Inflammatory macrophage treated with lipopolysaccharide for 1 hour (primary cell): ENCODE data around the gene DYNLT1.
"Not testable (repeated sequence)": the region's sequence is repeated elsewhere in the genome, so short reads cannot be mapped to it uniquely, and the experiment has no call there.

Experiments used
- DNase-seq, 2 donors: peaks; one replicate each; pipeline ENCODE4 v3.0.0-alpha.2; 2020 to 2022

The DYNLT1 gene

GRCh38 chr6:158662954-158663624 is 18.5 kb upstream of the DYNLT1 start:
- no peak for DNase-seq

- DNase-seq, result no peak
Observed at GRCh38 chr6:158662607-158662953, 18.0 kb upstream of the DYNLT1 start.

GRCh38 chr6:158661156-158661685 is 16.7 kb upstream of the DYNLT1 start:
- no peak for DNase-seq

- peak; percentile 20 to 42 for DNase-seq
Observed at GRCh38 chr6:158660333-158660754, 15.8 kb upstream of the DYNLT1 start.

GRCh38 chr6:158656986-158657385 is 12.4 kb upstream of the DYNLT1 start:
- DNase-seq, result not testable (repeated sequence)

GRCh38 chr6:158655569-158656450 is 11.3 kb upstream of the DYNLT1 start:
- no peak for DNase-seq

GRCh38 chr6:158654960-158655489 is 10.5 kb upstream of the DYNLT1 start:
- DNase-seq, result peak; percentile 55 to 66

GRCh38 chr6:158654498-158654897 is 10.0 kb upstream of the DYNLT1 start:
- peak; percentile 76 to 85 for DNase-seq

- no peak for DNase-seq
Observed at GRCh38 chr6:158653577-158654354, 9.2 kb upstream of the DYNLT1 start.

- DNase-seq, result not testable (repeated sequence)
Observed at GRCh38 chr6:158651981-158652737, 7.6 kb upstream of the DYNLT1 start.

GRCh38 chr6:158649289-158650143 is 5.0 kb upstream of the DYNLT1 start, which contains the start of gene SYTL3:
SYTL3 (plus strand) TSS chr6:158650054; CDS start chr6:158663269, 13,215 bp downstream.
- peak; percentile 69 to 81 for DNase-seq

GRCh38 chr6:158648682-158649131 is 4.2 kb upstream of the DYNLT1 start:
- DNase-seq, result no peak

GRCh38 chr6:158647501-158647900 is 3.0 kb upstream of the DYNLT1 start:
- DNase-seq, result no peak

GRCh38 chr6:158646023-158646910 is 1.7 kb upstream of the DYNLT1 start:
- no peak for DNase-seq

GRCh38 chr6:158645064-158646022 is 800 bp upstream of the DYNLT1 start:
- no peak for DNase-seq

- peak; percentile 14 to 27 for DNase-seq
Observed at GRCh38 chr6:158643836-158644230, 710 bp downstream of the DYNLT1 start.

GRCh38 chr6:158642097-158642601 is 2.4 kb downstream of the DYNLT1 start:
- no peak for DNase-seq

GRCh38 chr6:158640519-158640918 is 4.0 kb downstream of the DYNLT1 start:
- DNase-seq, result no peak
